Upper lobe of left lung (tissue), 6 donors: ENCODE measurements around the gene HIPK4. TPM values are rescaled to one million over a fixed set of nuclear protein-coding genes. Genes with fewer than 3 reads are reported as not detected.

ENCODE experiments used
- ATAC-seq, 2 donors: fragments of 200-7000 bp; cut with Tn5 transposase; one replicate each; pipeline ENCODE4 v1.9.1; 2022; ENCODE audit warnings: mild to moderate bottlenecking in 2 of 2, moderate library complexity in 2 of 2; ENCODE audit not compliant: low FRiP score in 2 of 2
- DNase-seq, 2 donors: peaks; one replicate each; pipeline ENCODE4 v3.0.0-alpha.2; 2019 to 2020
- H3K27ac ChIP-seq, 4 donors: fragments of 200-600 bp; sonication (generic); one replicate each; pipeline ENCODE4 v1.5.1; 2016 to 2019
- H3K27me3 ChIP-seq, 4 donors: fragments of 200-600 bp; sonication (generic); one replicate each; pipeline ENCODE4 v1.5.1; 2017 to 2019
- H3K36me3 ChIP-seq, 4 donors: fragments of 200-600 bp; sonication (generic); one replicate each; pipeline ENCODE4 v1.5.1; 2016 to 2019
- H3K4me1 ChIP-seq, 4 donors: fragments of 200-600 bp; sonication (generic); one replicate each; pipeline ENCODE4 v1.5.1; 2018 to 2019
- H3K4me3 ChIP-seq, 4 donors: fragments of 200-600 bp; sonication (generic); one replicate each; pipeline ENCODE4 v1.5.1; 2017 to 2019; ENCODE audit warnings: mild to moderate bottlenecking in 2 of 4, moderate library complexity in 1 of 4
- H3K9me3 ChIP-seq, 4 donors: fragments of 200-600 bp; sonication (generic); one replicate each; pipeline ENCODE4 v1.5.1; 2018 to 2019
- EP300 ChIP-seq, 4 donors: sonication (generic); formaldehyde crosslinking; IDR thresholded peaks; one replicate each; pipeline ENCODE4 v1.5.1; 2017; ENCODE audit warnings: antibody characterized with exemption in 4 of 4, control low read depth in 2 of 4
- POLR2A ChIP-seq, 4 donors: fragments of 450-650 bp; IDR thresholded peaks; one replicate each; pipeline ENCODE4 v1.5.1; 2016 to 2017; ENCODE audit warnings: antibody characterized with exemption in 4 of 4, mild to moderate bottlenecking in 2 of 4
- POLR2AphosphoS5 ChIP-seq, 2 donors: sonication (generic); formaldehyde crosslinking; IDR thresholded peaks; one replicate each; pipeline ENCODE4 v1.5.1; 2017; ENCODE audit warnings: antibody characterized with exemption in 2 of 2
- WGBS, 2 donors: methylation state at CpG; one replicate each; pipeline ENCODE4 v1.1.5; 2017 to 2018; 5-methylcytosine and 5-hydroxymethylcytosine counted together
- total RNA-seq, 6 donors: library from RNA; depleted of rRNA in 4 of 6; stranded (reverse); fragments of >200 nt in 4 of 6; gene quantifications; one replicate each; pipeline versions ENCODE4 v1.1.0 to v1.2.1, GENCODE V29; 2016 to 2021
- TF ChIP-seq, protein P1 (sequence below), 6 experiments: fragments of 450-650 bp in 4 of 6; fragments of 200-600 bp in 2 of 6; sonication (generic) in 2 of 6; IDR thresholded peaks; one replicate each; pipeline ENCODE4 v1.5.1; 2016 to 2019; ENCODE audit warnings: antibody characterized with exemption in 6 of 6
- donor health status: DM: no; HTN: no; CAD: no; lungs with moderate emphysema.
- donor health status: DM: no; HTN: yes; CAD: no; lungs with severe emphysema.

The HIPK4 gene
- total RNA-seq, 6 donors from 2014 or later: 0.17 to 1.0 (median 0.46) TPM; not detected in 1

DNA sequence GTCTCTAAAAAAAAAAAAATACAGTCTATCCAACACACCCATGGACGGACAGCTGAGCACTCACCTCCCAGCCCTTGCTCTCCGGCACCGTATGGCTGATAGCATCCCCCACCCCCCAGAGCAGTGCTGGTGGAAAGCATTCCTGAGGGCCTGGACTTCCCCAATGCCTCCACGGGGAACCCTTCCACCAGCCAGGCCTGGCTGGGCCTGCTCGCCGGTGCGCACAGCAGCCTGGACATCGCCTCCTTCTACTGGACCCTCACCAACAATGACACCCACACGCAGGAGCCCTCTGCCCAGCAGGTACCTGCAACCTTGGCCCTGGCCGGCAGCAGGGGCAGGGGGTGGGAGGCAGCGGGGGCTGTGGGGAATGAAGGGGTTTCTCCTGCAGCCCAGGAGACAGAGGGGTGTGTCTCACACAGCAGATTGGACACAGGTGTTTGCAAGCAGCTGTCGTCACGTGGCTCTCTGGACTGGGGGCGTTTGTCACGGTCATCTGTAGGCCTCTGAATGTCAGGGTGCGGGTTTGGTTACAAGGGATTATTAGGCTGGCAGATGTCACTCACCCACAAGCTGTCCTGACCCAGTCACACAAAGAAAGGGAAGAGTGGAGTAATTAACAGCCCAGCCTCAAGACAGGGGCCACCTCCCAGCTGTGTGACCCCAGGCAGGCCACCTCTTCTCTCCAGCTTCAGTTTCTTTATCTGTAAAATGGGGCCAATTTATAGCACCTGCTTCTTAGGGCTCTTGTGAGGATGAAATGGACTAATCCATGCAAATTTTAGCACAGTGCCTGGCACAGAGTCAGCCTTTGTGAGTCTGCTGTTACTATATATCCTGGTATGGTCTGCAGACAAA lies 22.2 kb downstream of the HIPK4 start:
- H3K27me3 ChIP-seq: no peaks in the 10 kb centered on the region
- peaks cover 6 to 62% (median 47%) of the 10 kb centered on the region in 4 donors for H3K36me3 ChIP-seq
- DNase-seq: peak in 1 of 2 donors; percentile 73
- H3K27ac ChIP-seq: no peak overlapping the region
- no peak for TF ChIP-seq POLR2AphosphoS5 (IDR thresholded peaks at IDR 0.05)
- TF ChIP-seq EP300 (IDR thresholded peaks at IDR 0.05): no peak
- TF ChIP-seq, protein P1, sequence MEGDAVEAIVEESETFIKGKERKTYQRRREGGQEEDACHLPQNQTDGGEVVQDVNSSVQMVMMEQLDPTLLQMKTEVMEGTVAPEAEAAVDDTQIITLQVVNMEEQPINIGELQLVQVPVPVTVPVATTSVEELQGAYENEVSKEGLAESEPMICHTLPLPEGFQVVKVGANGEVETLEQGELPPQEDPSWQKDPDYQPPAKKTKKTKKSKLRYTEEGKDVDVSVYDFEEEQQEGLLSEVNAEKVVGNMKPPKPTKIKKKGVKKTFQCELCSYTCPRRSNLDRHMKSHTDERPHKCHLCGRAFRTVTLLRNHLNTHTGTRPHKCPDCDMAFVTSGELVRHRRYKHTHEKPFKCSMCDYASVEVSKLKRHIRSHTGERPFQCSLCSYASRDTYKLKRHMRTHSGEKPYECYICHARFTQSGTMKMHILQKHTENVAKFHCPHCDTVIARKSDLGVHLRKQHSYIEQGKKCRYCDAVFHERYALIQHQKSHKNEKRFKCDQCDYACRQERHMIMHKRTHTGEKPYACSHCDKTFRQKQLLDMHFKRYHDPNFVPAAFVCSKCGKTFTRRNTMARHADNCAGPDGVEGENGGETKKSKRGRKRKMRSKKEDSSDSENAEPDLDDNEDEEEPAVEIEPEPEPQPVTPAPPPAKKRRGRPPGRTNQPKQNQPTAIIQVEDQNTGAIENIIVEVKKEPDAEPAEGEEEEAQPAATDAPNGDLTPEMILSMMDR (IDR thresholded peaks at IDR 0.05): no peak
- TF ChIP-seq POLR2A (IDR thresholded peaks at IDR 0.05): no peak
- ATAC-seq: no peak
- H3K4me3 ChIP-seq: no peak overlapping the region
- peaks cover 18 to 49% (median 23%) of the 10 kb centered on the region in 4 donors for H3K4me1 ChIP-seq
- H3K9me3 ChIP-seq: no peaks in the 10 kb centered on the region
- 90 to 93% methylated on average over 13 to 15 of the region's 16 CpGs for WGBS, 2 donors

DNA sequence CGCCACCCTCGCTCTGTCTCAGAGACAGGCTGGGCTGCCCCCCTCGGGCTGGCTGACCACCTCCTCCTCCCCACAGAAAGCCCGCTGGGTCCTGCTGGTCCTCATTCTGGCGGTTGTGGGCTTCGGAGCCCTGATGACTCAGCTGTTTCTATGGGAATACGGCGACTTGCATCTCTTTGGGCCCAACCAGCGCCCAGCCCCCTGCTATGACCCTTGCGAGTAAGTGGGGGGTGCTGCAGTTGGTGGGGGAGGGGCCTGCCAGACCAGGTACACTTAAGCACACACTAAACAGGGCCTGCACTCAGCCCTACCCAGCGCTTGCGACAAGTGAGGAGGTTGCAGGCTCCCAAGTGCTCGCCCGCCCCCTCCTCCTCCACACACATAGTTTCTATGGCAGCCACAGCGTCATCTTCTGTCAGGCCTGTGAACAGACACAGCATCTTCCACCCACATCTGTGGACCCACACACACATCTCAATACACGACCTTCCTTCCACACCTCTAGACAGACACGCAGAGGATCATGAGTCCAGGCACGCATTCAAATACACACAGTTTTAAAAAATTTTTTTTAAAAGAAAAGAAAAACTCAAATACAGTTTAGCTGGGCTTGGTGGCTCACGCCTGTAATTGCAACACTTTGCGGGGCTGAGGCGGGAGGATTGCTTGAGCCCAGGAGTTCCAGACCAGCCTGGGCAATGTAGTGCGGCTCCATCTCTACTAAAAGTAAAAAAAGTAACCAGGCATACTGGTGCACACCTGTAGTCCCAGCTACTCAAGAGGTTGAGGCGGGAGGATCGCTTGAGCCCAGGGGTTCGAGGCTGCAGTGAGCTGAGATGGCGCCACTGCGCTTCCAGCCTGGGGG lies 23.1 kb downstream of the HIPK4 start:
- peaks cover 18 to 52% (median 23%) of the 10 kb centered on the region in 4 donors for H3K4me1 ChIP-seq
- peaks cover 3 to 53% (median 39%) of the 10 kb centered on the region in 4 donors for H3K36me3 ChIP-seq
- DNase-seq: peak in 1 of 2 donors; percentile 82
- WGBS, 2 donors: 70 to 85% methylated on average over 27 of the region's 27 CpGs
- no peaks in the 10 kb centered on the region for H3K27me3 ChIP-seq
- H3K27ac ChIP-seq: peak overlapping the region in 2 of 4 donors; percentile 69 to 90
- ATAC-seq: peak; percentile 28 to 61
- TF ChIP-seq POLR2AphosphoS5 (IDR thresholded peaks at IDR 0.05): no peak
- no peaks in the 10 kb centered on the region for H3K9me3 ChIP-seq
- peak overlapping the region in 3 of 4 donors; percentile 45 to 51 (median 50) for H3K4me3 ChIP-seq

DNA sequence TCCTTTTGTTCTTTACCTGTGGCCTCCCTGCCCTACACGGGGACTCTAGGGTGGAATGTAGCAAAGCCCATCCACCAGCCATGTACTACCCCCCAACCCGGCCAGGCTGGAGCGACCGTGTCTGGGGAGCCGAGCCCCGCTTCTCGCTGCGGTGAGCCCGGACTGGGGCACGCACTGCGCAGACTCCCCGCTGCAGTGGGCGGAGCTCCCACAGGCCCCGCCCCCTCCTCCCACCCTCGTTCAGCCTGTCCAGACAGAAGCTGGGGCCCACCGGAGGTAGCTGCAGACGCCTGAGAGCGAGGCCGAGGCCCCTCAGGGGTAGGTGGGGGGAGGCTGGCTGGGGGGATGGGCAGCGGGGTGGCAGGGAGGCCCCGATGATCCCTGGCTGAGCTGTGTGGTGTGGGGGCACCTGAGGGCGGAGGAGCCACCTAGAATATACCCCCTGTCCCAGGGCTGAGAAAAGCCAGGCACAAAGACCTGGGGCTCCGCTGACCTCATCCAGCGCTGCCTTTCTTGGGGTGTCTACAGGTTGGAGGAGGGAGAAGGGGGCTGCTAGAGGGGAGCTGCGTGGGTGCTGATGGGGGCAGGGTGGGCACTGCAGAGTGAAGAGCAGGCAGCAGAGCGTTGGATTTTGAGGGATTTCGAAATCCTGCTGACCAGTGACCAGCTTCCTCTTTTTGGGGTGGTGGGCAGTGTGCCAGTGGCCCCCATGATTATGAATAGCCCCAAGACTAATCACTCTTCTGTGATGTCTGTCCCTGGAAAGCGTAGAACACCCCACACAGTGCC lies 24.2 kb downstream of the HIPK4 start:
- WGBS, 2 donors: 20 to 52% methylated on average over 9 to 18 of the region's 28 CpGs
- no peaks in the 10 kb centered on the region for H3K9me3 ChIP-seq
- H3K4me3 ChIP-seq: peak overlapping the region; percentile 24 to 51 (median 48)
- peak; percentile 84 to 96 for DNase-seq
- peaks cover 3 to 44% (median 33%) of the 10 kb centered on the region in 4 donors for H3K36me3 ChIP-seq
- H3K4me1 ChIP-seq: peaks cover 16 to 52% (median 29%) of the 10 kb centered on the region in 4 donors
- H3K27me3 ChIP-seq: no peaks in the 10 kb centered on the region
- H3K27ac ChIP-seq: peak overlapping the region; percentile 27 to 90 (median 66)
- ATAC-seq: peak; percentile 82 to 88
- TF ChIP-seq, protein P1 (IDR thresholded peaks at IDR 0.05): no peak
- TF ChIP-seq POLR2AphosphoS5 (IDR thresholded peaks at IDR 0.05): peak in 1 of 2 donors; percentile 23
- TF ChIP-seq POLR2A (IDR thresholded peaks at IDR 0.05): peak in 1 of 4 donors; percentile 68

DNA sequence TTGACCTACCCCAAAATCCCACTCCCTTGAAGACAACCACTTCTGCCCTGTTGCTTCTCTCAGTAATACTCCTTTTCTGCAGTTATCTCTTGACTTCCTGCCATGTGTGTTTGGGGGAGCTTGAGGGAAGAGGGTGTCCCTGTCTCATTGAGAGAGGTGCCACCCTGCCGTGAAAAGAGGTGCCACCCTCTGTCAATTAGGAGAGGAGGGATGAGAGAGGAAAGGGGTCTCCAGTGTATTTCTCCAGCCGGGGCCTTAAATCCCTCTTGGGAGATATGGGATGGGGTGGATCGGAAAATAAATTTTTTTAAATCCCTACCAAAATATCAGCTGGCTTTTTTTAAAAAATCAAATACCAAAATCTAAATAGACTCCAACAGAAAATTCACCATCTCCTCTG lies 25.0 kb downstream of the HIPK4 start:
- DNase-seq: no peak
- WGBS, 2 donors: 63 to 68% methylated on average over 3 of the region's 3 CpGs
- H3K4me1 ChIP-seq: peaks cover 15 to 57% (median 33%) of the 10 kb centered on the region in 4 donors
- H3K27me3 ChIP-seq: no peaks in the 10 kb centered on the region
- no peak overlapping the region for H3K27ac ChIP-seq
- no peaks in the 10 kb centered on the region for H3K9me3 ChIP-seq
- no peak for ATAC-seq
- TF ChIP-seq, protein P1 (IDR thresholded peaks at IDR 0.05): no peak
- TF ChIP-seq POLR2AphosphoS5 (IDR thresholded peaks at IDR 0.05) (no peak), POLR2A (IDR thresholded peaks at IDR 0.05) (no peak), EP300 (IDR thresholded peaks at IDR 0.05) (no peak)
- peak overlapping the region in 2 of 4 donors; percentile 50 to 51 for H3K4me3 ChIP-seq
- peaks cover 1 to 37% (median 27%) of the 10 kb centered on the region in 4 donors for H3K36me3 ChIP-seq
